Ecto neural progenitor cell (in vitro differentiated cells): Measurements from ENCODE around the gene JAG1.
"Not testable (repeated sequence)": the region's sequence is repeated elsewhere in the genome, so short reads cannot be mapped to it uniquely, and the experiment has no call there.

Experiments
- DNase-seq: peaks from one replicate; pipeline ENCODE4 v3.0.0-alpha.2; 2018; ENCODE audit warnings: low spot score

JAG1 gene

DNA sequence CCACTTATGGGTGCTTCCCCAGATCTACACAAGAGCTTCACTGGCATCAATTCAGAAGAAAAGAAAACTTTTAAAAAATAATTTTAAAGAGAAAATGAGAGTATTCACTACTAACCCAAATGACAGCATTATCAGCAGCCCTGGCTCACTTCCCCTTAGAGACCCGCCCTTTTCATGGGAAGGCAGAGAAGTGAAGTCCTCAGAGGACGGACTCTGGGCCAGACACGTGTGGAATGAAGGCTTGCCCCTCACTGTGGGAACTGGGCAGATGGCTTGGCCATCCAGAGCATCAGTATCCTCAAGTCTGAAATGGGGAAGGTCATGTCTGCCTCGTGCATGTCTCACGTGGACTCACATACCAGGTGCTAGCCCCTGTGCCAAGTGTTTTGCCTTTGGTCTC is 63.5 kb downstream of the JAG1 start:
- DNase-seq = no peak

DNA sequence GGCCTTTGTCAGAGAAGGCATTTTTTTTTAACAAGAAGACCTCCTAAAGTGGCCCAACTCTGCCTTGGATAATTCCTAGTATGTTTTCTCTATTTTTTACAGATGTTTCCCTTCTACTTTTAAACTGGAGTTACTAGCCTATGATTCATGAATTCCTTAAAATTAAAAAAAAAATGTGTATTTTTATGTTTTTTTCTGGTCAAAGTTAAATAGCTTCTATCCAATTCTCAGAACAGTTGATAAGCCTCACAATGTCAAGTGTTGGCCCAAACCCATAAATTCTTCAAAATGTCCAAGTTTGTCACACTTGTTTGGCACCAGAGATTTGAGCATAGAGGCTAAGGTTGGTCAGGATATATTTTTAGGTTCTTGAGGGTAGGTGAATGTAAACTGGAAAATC is 64.0 kb downstream of the JAG1 start:
- DNase-seq = no peak

DNA sequence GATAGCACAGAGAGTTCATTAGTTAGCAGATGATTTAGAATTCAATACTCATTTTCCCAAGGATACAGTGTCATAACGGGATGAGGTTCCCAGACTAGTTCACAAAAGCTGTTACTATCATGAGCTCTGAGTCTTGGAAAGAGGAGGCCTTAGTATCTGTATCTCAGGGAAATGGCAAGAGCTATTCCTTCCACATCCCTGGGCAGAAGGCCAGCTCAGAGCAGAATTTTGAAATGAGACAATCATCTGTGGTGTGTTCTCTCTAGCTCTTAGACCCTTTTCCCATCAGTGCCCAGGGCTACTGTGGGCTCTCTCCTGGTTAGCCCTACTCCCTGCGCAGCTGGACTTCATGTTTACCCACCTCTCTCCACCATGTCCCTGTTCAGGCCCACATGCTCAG is 64.5 kb downstream of the JAG1 start:
- no peak for DNase-seq

DNA sequence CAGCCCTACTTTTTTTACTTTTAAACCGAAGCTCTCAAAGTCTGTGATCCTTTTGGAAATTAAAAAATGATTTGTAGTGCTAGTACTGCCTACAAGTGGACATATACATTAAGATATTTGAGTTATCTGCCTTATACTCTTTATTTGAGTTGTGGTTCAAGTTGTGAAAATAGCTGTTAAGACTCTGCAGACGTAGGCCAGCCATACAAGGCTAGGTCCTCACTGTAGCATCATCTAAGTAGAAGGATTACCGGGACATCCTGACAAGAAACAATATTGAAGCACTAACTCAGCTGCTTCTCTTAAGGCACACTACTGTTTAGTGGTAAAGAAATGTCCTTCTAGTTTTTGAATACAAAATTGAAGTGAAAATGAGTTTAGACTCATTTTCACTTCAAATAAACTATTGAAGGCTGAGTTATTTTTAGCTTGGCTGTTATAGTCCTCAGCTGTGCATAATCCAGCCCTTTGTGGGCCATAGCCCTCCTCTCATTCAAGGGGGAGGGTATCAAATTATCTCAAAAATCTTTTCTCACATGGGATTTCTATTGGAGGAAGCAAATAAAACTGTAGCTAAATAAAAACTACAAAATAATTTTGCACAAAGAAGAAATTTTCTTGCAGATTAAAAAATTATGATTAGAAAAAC is 68.1 kb downstream of the JAG1 start:
- DNase-seq = no peak

DNA sequence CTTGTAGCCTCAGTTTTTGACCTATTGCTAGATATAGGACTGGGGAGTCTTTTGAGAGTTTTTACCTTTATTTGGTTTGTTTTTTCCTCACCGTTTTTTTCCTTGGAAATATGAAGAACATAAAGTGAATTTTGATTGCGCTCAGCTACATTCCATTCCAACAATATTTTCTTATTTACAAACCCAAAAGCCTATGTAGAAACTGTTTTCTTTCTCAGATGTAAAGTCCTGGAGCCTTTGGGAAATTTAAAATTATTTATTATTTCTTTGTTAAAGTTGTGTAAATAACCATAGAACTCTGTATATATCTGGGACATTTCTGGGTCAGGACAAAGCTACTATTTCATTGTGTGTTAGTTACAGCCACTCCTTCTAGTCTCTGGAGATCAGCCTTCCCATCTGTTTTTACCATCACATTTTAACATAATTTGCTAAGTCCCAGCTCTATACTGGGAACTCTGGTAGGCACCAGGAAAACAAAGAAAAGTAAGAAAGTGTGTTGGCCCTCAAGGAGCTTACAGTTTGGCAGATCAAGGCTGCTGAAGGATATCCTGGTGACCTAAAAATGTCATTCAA is 68.8 kb downstream of the JAG1 start:
- DNase-seq = no peak

DNA sequence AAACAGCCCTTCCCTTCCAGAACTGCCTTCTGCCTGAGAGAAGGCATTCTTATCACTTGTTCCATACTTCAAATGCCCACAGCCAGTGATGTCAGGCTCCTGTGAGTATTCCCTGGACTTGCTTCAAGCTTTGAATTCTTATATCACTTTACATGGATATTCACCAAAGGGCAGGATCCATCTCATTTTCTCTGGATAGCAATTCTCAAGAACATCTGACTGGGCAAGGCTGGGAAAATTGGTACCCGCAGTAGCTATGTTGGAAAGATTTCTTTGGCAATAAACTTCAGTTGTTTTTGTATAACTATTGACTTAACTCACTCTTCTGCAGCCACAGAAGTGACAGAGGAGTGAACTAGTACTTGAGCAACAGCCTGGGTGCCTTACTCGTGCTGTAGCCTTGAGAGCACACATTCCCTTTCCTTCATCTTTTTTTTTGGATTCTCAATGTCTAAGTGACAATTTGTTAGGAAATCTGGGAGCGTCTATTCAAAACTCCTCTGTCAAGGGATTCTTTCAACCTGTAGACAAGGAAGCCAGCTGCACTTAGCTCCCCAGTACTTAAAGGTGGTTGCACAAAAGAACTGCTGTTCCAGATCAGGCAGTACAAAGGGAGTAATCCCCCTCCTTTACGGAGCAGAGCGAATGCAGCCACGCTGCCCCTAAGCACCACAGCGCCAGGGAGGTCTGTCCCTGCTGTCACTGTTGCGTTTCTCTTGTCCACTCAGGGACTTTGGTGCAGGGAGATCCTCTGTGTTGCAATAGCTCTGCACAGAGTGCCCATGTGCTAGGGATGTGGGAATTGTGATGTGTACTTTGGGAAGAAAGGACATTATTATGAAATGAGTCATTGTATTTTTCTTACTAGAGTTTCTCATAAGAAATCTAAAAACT is 69.6 kb downstream of the JAG1 start:
- DNase-seq = peak; percentile 71

DNA sequence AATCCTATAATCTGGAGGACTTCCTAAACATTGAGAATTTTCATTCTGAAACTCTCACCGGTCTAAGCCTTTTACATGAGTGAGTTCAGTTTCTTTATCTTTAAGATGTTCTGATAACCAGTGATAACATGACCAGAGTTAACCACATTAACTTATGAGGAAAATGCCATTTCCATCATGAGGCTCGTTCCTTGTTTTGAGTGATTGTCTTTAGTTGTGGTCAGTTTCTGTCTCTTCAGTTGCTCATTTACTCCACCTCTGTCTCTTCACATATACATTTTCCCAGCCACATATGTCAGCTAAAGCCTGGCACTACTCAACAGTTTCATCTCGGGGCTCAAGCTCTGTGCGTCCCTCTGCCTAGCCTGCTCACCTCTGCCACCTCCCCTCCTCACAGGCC is 70.4 kb downstream of the JAG1 start:
- no peak for DNase-seq

DNA sequence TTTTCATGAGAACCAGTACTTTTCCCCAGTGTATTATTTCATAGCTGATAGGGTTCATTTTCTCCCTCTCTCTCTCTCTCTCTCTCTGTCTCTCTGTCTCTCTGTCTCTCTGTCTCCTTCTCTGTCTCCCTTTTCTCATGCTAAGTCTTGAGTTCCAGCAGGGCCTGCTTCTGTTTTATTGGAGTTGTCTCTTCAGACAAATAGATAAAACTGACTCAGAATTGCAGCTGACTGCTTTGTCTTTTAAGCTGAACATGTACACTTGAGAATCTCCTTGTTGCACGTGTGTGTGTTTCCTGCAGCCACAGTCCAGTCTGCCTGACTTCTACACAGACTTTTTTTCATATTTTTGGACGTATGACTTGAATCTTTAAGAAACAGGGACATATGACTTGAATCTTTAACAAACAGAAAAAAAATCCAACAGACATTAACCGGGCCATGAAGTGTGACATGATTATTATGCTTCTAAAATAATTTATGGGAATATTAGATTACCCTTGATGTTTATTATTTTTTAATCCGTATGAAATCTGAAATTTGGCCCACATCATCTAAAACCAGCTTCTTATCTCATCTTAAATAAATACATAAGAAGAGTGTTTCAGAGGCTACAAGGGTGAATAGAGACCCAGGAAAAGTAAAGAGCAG is 71.5 kb downstream of the JAG1 start:
- no peak for DNase-seq

DNA sequence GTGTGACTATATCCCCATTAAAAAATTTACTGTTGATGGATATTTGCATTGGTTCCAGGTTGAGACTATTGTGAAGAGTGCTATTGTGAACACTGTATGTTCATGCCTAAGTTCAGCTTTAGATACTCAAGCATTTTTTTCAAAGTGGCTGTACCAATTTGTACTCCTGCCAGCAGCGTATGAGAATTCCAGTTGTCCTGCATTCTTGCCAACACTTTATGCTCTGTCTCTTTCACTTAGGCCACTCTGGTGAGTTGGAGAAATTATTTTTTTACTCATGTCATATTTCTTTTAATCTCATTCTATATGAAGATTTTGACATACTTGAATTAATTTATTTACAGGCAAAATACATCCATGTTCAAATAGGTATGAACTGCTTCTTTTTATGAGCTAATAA is 76.2 kb downstream of the JAG1 start:
- DNase-seq = no peak

DNA sequence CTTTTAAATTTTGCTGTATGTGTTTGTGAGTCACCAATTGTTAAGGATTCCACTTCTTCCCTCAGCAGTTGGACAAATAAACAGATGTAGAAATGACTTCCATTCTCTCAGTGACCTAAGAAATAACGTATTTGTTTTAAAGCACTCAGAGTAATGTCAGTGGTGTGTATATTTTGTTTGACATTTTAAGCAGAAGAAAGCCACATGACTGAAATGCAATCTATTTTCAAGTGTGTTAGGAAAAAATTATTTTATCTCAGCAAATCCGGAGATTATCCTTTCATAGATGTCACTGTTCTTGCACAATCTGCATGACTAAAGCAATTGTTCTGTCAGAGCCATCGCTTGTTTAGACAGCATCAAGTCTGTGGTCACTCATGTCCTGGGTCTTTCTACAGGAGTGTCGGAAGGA is 77.1 kb downstream of the JAG1 start:
- no peak for DNase-seq

DNA sequence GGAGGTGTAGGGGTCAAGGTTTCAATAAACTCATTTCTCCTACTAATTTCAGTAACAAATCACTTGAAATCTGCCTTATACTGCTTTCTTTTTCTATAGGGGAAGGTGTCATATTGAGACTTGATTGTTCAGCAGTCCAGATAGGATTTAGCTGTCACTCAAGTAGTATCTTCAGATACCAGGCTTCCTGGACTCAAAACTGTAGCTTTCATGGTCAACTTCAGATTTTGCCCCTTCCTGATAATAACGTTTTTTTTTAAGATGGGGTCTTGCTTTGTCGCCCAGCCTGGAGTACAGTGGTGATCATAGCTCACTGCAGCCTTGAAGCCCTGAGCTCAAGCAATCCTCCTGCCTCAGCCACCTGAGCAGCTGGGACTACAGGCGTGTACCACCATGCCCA is 77.8 kb downstream of the JAG1 start:
- DNase-seq = no peak

DNA sequence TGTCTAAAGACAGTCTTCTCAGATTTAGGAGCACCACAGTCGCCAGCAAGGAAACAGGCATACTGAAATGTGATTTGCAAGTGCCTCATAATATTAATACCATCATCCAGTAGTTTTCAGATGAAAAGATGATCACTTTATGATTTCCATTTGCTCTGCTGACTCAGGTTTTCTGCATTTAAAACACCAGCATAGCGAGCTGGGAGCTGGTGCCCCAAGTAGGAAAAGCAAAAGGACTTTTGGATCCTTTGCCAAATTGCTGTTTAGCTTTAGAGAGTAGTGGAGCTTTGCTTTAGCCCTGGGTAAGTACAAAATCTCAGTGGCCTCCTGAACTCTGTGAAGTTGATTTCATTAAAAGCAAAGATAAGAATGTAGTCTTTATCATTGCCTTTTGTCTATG is 78.5 kb downstream of the JAG1 start:
- DNase-seq = no peak

DNA sequence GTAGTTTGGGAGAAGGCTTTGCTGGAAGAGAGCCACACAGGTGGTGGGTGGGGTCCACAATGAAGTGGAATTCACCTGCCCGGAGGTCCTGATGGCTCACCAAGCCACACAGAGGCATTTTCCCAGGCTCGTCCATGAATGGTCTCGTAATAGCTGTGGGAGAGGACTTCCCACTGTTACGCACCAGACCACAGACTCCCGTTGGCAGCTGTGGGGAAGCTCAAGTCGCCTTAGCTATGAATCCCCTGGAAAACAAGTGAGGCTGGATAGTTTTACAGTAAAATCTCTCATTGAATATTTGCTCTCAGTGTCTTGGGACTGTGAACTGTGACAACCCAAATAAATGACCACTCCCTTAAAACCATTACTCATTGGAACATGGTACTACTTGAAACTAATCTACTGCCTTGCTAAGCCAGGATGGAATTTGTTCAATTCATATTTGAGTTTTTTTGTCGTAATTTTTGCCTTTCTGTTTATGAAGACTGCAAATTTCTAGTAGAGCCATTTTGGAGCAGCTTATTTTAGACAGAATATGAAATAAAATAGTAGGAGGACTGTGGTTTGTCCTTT is 79.4 kb downstream of the JAG1 start:
- no peak for DNase-seq

DNA sequence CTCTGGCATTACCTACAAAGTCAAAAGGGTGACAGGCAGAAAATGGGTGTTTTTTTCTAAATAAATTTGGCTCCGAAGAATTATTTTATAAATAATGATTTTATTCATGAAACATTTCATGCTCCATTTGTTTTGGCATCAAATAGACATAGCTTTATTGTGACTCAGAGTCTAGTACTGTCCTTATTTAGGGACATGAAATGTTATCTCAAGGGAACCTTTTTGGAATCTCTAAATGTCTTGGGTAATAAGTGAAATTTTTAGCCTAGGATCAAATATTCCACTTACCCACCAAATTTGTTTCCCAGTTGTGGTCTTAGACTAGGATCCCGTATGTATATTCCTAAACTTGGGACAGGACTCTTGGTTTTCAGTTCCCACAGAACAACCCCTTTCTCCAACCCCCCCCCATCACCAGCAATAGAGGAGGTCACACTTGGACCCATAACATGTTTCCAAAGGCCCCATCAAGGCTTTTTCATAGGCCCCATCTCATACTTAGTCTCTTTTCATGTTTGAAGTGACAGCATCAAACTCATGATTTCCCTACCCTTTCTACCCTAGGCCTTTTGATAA is 81.8 kb downstream of the JAG1 start:
- no peak for DNase-seq

DNA sequence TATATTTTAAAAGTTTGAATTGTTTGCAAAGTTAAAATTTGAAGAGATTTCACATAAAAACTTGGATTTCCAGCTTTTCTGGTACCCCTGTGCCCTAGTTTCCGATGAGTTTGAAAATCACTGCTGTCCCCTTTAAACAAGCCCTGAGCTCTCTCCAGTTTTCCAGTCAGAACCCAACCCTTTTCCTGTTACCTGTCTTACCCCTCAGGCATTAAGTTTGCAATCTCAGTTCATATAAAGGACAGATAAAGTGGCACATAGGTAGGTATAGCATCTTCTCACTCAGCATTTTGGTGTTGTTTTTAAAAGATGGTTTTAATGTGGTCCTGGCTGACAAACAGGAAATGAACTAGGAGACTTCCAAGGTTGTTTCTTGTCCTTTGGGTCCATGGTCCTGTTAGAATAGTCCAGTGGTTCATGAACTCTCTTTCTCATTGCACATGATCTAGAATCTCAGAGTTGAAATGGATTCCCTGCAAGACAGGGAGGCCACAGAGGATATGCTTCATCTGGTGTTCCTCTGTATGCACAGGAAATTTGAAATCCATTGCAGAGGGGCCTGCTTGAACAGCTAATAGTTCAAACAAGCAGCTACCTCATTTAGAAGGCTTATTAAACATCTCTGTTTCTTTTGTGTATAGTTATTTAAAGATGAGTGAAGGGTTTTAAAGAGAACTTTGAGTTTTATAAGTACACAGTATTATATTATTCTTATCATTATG is 82.7 kb downstream of the JAG1 start:
- DNase-seq = no peak

DNA sequence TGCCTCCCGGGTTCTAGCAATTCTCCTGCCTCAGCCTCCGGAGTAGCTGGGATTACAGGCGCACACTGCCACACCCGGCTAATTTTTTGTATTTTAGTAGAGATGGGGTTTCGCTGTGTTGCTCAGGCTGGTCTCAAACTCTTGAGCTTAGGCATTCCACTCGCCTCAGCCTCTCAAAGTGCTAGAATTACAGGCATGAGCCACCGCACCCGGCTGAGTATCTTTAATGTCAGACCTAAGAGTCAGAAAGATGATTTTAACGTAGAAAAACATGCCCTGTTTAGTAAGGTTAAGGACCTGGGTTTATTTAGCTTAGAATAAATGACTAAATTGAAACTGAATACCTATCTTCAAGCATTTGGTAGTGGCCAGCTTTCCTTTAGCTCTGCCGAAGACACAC is 83.4 kb downstream of the JAG1 start:
- not testable (repeated sequence) for DNase-seq
